ENCODE data around the gene DPH5. TPM values are rescaled to one million over a fixed set of nuclear protein-coding genes. Genes with fewer than 3 reads are reported as not detected.

Gene DPH5
- total RNA-seq, 2 donors from 2014 or later: 17.2 to 39.0 TPM

DNA sequence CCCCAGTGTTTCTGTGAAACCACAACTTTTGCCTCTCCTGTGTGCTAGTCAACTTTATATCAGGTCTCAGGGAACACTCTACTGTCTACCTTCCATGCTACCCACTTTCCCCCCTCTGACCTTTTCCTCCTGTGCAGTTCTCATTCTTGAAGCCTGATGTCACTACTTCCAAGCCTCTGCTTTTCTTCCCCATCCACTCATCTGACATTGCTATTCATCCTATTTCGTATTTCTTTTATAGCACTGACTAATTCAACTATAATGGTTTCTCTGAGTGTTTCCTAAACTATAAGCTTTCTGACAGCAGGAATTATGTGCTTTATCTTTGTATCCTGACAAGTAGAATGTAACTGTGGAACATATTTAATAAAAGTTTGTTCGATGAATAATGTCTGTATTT is 18.2 kb upstream of the DPH5 start:
- H3K27ac ChIP-seq: no peak overlapping the region
- 78% methylated on average over 2 of the region's 2 CpGs for WGBS
- H3K4me1 ChIP-seq (replicated peaks): no peaks in the 10 kb centered on the region
- no peaks in the 10 kb centered on the region for H3K27me3 ChIP-seq (replicated peaks; ENCODE audit: insufficient read depth)
- DNase-seq (ENCODE audit: low spot score): no peak
- H3K4me3 ChIP-seq: no peak overlapping the region
- intact Hi-C loops (cut with DNase I): no loop called here
- H3K9me3 ChIP-seq: no peaks in the 10 kb centered on the region
- TF ChIP-seq POLR2AphosphoS5 (IDR thresholded peaks at IDR 0.05) (no peak), POLR2A (IDR thresholded peaks at IDR 0.05) (no peak)
- TF ChIP-seq, protein P1, sequence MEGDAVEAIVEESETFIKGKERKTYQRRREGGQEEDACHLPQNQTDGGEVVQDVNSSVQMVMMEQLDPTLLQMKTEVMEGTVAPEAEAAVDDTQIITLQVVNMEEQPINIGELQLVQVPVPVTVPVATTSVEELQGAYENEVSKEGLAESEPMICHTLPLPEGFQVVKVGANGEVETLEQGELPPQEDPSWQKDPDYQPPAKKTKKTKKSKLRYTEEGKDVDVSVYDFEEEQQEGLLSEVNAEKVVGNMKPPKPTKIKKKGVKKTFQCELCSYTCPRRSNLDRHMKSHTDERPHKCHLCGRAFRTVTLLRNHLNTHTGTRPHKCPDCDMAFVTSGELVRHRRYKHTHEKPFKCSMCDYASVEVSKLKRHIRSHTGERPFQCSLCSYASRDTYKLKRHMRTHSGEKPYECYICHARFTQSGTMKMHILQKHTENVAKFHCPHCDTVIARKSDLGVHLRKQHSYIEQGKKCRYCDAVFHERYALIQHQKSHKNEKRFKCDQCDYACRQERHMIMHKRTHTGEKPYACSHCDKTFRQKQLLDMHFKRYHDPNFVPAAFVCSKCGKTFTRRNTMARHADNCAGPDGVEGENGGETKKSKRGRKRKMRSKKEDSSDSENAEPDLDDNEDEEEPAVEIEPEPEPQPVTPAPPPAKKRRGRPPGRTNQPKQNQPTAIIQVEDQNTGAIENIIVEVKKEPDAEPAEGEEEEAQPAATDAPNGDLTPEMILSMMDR (IDR thresholded peaks at IDR 0.05): no peak
- no peaks in the 10 kb centered on the region for H3K36me3 ChIP-seq

DNA sequence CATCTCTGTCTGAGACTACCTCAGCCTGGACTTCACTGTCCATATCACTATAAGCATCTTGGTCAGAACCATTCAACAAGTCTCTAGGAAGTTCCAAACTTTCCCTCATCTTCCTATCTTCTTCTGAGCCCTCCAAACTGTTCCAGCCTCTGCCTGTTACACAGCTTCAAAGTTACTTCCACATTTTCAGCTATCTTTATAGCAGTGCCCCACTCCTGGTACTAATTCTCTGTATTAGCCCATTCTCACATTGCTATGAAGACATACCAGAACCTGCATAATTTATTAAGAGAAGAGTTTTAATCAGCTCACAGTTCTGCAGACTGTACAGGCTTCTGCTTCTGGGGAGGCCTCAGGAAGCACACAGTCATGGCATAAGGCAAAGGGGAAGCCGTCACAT is 15.7 kb upstream of the DPH5 start:
- Histone ChIP-seq H3K27me3 (replicated peaks; ENCODE audit: insufficient read depth) (no peaks in the 10 kb centered on the region), H3K4me3 (no peak overlapping the region), H3K9me3 (no peaks in the 10 kb centered on the region), H3K27ac (no peak overlapping the region), H3K4me1 (replicated peaks) (no peaks in the 10 kb centered on the region), H3K36me3 (no peaks in the 10 kb centered on the region)
- 94% methylated on average over 1 of the region's 1 CpG for WGBS
- DNase-seq (ENCODE audit: low spot score): no peak
- no peak for TF ChIP-seq POLR2A (IDR thresholded peaks at IDR 0.05)
- TF ChIP-seq POLR2AphosphoS5 (IDR thresholded peaks at IDR 0.05): no peak
- TF ChIP-seq, protein P1 (IDR thresholded peaks at IDR 0.05): no peak
- intact Hi-C loops (cut with DNase I): no loop called here

- H3K4me1 ChIP-seq (replicated peaks): no peaks in the 10 kb centered on the region
- DNase-seq (ENCODE audit: low spot score): no peak
- H3K9me3 ChIP-seq: no peaks in the 10 kb centered on the region
- H3K36me3 ChIP-seq: no peaks in the 10 kb centered on the region
- no peak overlapping the region for H3K27ac ChIP-seq
- intact Hi-C loops (cut with DNase I): no loop called here
- no peaks in the 10 kb centered on the region for H3K27me3 ChIP-seq (replicated peaks; ENCODE audit: insufficient read depth)
- TF ChIP-seq POLR2A (IDR thresholded peaks at IDR 0.05): no peak
- TF ChIP-seq, protein P1 (IDR thresholded peaks at IDR 0.05): no peak
- no peak for TF ChIP-seq POLR2AphosphoS5 (IDR thresholded peaks at IDR 0.05)
- H3K4me3 ChIP-seq: no peak overlapping the region
- 100% methylated on average over 2 of the region's 2 CpGs for whole genome bisulfite sequencing
Observed at GRCh38 chr1:101040666-101041065, 15.1 kb upstream of the DPH5 start.

DNA sequence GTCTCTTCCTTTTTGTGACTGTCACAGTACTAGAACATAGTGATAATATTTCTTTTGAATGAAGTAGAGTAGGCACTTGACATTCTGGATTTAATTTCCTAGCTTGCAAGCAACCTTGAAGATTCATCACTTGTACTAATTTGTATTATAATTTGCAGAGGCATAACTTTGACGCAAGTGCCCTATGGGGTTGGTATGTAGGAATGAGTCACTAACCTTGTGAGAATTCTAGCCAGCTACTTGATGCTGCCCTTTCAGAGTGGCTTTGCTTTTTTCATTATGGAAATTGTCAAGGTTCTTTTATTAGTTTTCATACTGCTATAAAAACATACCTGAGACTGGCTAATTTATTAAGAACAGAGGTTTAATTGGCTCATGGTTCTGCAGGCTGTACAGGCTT is 13.7 kb upstream of the DPH5 start:
- no peak for TF ChIP-seq POLR2AphosphoS5 (IDR thresholded peaks at IDR 0.05)
- TF ChIP-seq POLR2A (IDR thresholded peaks at IDR 0.05): no peak
- TF ChIP-seq, protein P1 (IDR thresholded peaks at IDR 0.05): no peak
- intact Hi-C loops (cut with DNase I): no loop called here
- no peak for DNase-seq (ENCODE audit: low spot score)
- H3K27ac ChIP-seq: no peak overlapping the region
- H3K9me3 ChIP-seq: no peaks in the 10 kb centered on the region
- H3K4me1 ChIP-seq (replicated peaks): no peaks in the 10 kb centered on the region
- no peak overlapping the region for H3K4me3 ChIP-seq
- no peaks in the 10 kb centered on the region for H3K36me3 ChIP-seq
- H3K27me3 ChIP-seq (replicated peaks; ENCODE audit: insufficient read depth): no peaks in the 10 kb centered on the region
- 100% methylated on average over 1 of the region's 1 CpG for WGBS

- no peaks in the 10 kb centered on the region for H3K27me3 ChIP-seq (replicated peaks; ENCODE audit: insufficient read depth)
- 98% methylated on average over 3 of the region's 3 CpGs for WGBS
- no peaks in the 10 kb centered on the region for H3K4me1 ChIP-seq (replicated peaks)
- DNase-seq (ENCODE audit: low spot score): no peak
- H3K4me3 ChIP-seq: no peak overlapping the region
- no peaks in the 10 kb centered on the region for H3K36me3 ChIP-seq
- no peaks in the 10 kb centered on the region for H3K9me3 ChIP-seq
- H3K27ac ChIP-seq: no peak overlapping the region
- intact Hi-C loops (cut with DNase I): no loop called here
- TF ChIP-seq, protein P1 (IDR thresholded peaks at IDR 0.05): no peak
- TF ChIP-seq POLR2A (IDR thresholded peaks at IDR 0.05) (no peak), POLR2AphosphoS5 (IDR thresholded peaks at IDR 0.05) (no peak)
Observed at GRCh38 chr1:101037316-101037715, 11.7 kb upstream of the DPH5 start.
